ENCODE results near the gene FCHSD2.
"Not testable (repeated sequence)": the region's sequence is repeated elsewhere in the genome, so short reads cannot be mapped to it uniquely, and the experiment has no call there.

Gene FCHSD2

GRCh38 chr11:73070653-73071052 lies 71.5 kb downstream of the FCHSD2 start:
- DNase-seq = no peak

DNA sequence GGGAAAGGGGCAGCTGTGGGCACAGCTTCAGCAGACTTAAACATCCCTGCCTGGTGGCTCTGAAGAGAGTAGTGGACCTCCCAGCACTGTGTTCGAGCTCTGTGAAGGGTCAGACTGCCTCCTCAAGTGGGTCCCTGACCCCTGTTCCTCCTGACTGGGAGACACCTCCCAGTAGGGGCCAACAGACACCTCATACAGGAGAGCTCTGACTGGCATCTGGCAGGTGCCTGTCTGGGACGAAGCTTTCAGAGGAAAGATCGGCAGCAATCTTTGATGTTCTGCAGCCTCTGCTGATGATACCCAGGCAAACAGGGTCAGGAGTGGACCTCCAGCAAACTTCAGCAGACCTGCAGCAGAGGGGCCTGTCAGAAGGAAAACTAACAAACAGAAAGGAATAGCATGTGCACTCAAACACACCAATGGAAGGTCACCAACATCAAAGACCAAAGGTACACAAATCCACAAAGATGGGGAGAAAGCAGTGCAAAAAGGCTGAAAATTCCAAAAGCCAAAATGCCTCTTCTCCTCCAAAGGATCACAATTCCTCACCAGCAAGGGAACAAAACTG lies 80.2 kb downstream of the FCHSD2 start:
- not testable (repeated sequence) for DNase-seq

DNA sequence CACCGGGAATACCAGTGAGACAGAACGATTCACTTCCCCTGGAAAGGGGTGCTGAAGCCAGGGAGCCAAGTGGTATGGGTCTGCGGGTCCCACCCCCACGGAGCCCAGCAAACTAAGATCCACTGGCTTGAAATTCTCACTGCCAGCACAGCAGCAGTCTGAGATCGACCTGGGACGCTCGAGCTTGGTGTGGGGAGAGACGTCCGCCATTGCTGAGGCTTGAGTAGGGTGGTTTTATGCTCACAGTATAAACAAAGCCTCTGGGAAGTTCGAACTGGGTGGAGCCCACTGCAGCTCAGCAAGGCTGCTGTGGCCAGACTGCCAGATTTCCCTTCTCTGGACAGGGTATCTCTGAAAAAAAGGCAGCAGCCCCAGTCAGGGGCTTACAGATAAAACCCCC lies 80.7 kb downstream of the FCHSD2 start:
- not testable (repeated sequence) for DNase-seq

- DNase-seq = no peak
These were observed 82.2 kb downstream of the FCHSD2 start for GRCh38 chr11:73059915-73060314.

DNA sequence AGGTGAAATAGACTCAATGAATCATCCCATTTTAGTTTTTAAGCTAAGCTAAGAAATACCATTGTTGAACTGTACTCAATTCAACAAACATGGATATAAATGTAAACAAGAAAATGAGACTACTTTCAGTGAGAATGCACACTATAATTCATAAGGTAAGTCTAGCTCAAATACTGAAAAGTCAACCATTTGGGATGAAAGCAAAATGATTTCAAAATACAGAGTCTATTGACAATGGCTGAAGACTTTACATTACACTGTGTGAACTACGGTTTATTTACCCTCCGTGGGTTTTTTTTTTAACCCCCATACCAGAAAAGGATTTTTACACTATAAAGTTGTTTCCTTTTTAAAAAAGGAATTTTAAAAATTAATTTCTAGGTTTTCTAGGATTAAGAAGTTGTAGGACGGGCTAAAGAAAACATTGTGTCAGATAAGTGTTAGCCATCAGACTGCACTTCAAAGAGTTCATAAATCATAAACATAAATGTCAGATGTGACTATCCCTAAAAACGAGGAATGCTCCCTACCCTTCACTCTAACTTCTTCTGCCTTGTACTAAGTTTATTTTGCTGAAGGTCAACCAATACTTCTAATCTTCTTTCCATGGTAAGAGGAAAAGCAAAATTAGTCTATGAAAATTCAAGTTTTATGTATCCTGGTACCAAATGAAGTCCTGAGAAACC lies 83.0 kb downstream of the FCHSD2 start:
- DNase-seq = no peak

DNA sequence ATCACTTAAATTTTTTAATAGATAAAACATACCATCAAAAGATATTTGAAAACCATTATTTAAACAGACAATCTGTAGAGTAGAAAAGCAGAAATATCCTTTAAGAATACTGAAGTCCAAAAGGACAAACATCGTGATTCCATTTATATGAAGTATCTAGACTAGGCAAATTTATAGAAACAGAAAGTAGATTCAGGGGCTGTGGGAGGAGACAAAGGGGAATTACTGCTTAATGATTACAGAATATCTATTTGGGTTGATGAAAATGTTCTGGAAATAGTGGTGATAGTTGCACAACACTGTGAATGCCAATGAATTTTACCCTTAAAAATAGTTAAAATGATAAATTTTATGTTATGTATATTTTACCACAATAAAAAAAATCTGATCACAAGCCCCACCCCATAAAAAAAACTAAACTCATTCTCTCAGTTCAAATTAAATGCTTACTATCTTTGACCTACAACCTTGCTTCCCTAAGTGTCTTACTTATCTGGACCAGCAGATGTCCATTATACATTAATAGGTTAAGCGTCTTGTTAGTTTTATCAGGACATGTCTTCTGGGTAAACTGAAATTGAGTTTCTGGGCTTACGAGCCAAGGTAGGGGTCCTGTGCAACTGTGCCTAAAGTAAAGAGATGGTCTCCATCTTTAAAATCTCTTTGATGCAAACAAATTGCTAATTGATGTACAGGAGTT lies 86.3 kb downstream of the FCHSD2 start:
- no peak for DNase-seq

GRCh38 chr11:73055002-73055401 lies 87.1 kb downstream of the FCHSD2 start:
- no peak for DNase-seq

DNA sequence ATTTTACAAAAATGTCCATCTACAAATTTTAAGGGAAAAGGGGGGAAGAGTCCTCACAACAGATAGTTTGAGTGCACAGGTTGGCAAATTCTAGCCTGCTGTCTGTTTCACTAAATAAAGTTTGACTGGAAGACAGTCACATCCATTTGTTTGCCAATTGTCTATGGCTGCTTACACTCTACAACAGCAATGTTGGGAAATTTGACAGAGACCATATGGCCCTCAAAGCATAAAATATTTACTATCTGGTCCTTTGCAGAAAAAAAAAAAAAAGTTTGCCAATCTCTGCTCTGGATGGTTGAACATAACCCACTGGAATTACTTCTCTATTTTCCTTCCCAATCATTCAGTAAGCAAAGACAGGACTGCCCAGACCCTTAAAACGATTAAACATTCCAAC lies 88.2 kb downstream of the FCHSD2 start:
- DNase-seq = no peak

GRCh38 chr11:73048446-73048845 lies 93.7 kb downstream of the FCHSD2 start:
- no peak for DNase-seq

GRCh38 chr11:73047773-73048371 lies 94.2 kb downstream of the FCHSD2 start:
- peak in 1 of 58 donors; percentile 3 for DNase-seq

GRCh38 chr11:73040046-73040445 lies 102.1 kb downstream of the FCHSD2 start:
- peak in 34 of 58 donors; percentile 3 to 68 (median 22) for DNase-seq

- no peak for DNase-seq
These were observed 107.3 kb downstream of the FCHSD2 start for GRCh38 chr11:73034777-73035176.

- no peak for DNase-seq
These were observed 107.8 kb downstream of the FCHSD2 start for GRCh38 chr11:73034331-73034730.

GRCh38 chr11:73030130-73030529 lies 112.0 kb downstream of the FCHSD2 start:
- DNase-seq = no peak

GRCh38 chr11:73029403-73029802 lies 112.7 kb downstream of the FCHSD2 start:
- no peak for DNase-seq

- DNase-seq = no peak
These were observed 113.5 kb downstream of the FCHSD2 start for GRCh38 chr11:73028611-73029010.

DNA sequence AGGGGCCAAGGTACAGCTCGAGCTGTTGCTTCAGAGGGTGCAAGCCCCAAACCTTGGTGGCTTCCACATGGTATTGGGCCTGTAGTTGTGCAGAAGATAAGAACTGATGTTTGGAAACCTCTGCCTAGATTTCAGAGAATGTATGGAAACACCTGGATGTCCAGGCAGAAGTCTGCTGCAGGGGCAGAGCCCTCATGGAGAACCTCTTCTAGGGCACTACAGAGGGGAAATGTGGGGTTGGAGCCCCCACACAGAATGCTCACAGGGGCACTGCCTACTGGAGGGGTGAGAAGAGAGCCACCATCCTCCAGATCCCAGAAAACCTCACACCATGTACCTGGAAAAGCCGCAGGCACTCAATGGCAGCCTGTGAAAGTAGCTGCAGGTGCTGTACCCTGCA lies 114.3 kb downstream of the FCHSD2 start:
- not testable (repeated sequence) for DNase-seq

GRCh38 chr11:73024639-73025038 lies 117.5 kb downstream of the FCHSD2 start:
- DNase-seq = no peak

DNA sequence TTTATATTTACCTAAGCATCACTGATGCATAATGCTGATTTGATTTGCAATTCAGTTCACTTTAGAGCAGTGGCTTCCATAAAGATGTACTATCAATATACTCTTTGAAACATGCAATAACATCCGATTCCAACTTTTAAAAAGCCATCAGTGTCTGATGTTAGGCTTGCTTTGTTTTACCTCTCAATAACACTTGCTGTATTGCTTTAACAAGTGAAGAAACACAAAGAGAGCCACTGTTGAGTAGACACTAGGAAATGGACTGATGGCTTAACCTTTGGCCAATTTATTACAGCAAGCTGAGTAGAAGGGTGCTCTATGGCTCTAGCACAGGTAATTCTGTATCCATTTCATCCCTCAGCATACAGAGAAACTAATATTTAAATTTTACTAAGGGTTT lies 122.1 kb downstream of the FCHSD2 start:
- DNase-seq = peak in 1 of 58 donors; percentile 44

DNA sequence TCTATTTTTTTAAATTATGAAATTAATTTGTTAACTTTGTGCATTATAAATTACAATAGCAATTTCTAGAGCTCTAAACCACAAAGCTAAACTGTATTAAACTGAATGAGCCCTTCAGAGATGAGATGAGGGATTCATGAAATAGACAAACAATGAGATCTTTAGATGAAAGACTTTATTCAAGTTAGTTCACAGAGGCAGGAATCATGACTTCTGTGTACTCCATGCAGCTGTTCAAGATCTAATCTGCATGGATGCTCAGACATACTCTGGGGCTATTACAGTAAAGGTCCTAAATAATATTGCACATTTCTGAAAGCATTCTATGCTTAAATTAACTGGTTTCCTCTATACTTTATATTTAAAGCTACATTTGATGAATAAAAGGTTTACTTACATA lies 122.7 kb downstream of the FCHSD2 start:
- DNase-seq = peak in 4 of 58 donors; percentile 3 to 68 (median 8)

DNA sequence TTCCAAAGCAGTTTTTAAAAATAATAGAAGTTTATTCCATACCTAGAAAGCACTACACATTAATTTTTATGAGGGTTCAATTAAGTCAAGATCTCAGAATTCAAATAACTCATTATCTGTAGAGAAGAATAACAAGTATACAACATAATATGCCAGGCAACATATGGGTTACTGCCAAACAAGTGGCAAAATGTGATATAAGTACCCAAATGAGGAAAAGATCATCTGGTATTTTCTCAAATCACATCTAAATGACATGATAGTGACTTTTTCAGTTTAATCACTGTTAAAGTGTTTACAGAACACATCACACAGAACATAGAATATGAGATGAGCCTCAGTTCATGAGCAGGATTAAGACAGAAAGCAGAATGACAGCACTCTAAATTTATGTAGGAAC lies 123.3 kb downstream of the FCHSD2 start:
- DNase-seq = no peak

GRCh38 chr11:73017024-73017751 lies 124.9 kb downstream of the FCHSD2 start:
- no peak for DNase-seq
